GM19193 (cell line): ENCODE results near the gene FBXL20.

Experiments used
- POLR2A ChIP-seq: IDR thresholded peaks from 4 replicates; pipeline ENCODE4 v1.6.1; 2011; ENCODE audit not compliant: insufficient read depth, insufficient read length; ENCODE audit errors: extremely low read depth

Gene FBXL20

GRCh38 chr17:39402244-39402889 is 941 bp upstream of the FBXL20 start:
- no peak for TF ChIP-seq POLR2A

GRCh38 chr17:39400547-39401411 is 647 bp downstream of the FBXL20 start:
- no peak for TF ChIP-seq POLR2A

- TF ChIP-seq POLR2A = no peak
Observed at GRCh38 chr17:39399791-39400190, 1.6 kb downstream of the FBXL20 start.

- no peak for TF ChIP-seq POLR2A
Observed at GRCh38 chr17:39393736-39394135, 7.7 kb downstream of the FBXL20 start.

GRCh38 chr17:39391448-39391847 is 10.0 kb downstream of the FBXL20 start:
- no peak for TF ChIP-seq POLR2A

- no peak for TF ChIP-seq POLR2A
Observed at GRCh38 chr17:39385040-39385439, 16.4 kb downstream of the FBXL20 start.

GRCh38 chr17:39380144-39380543 is 21.3 kb downstream of the FBXL20 start:
- TF ChIP-seq POLR2A = no peak

- TF ChIP-seq POLR2A = no peak
Observed at GRCh38 chr17:39376434-39376833, 25.0 kb downstream of the FBXL20 start.

GRCh38 chr17:39365872-39366271 is 35.6 kb downstream of the FBXL20 start:
- no peak for TF ChIP-seq POLR2A

GRCh38 chr17:39365242-39365641 is 36.2 kb downstream of the FBXL20 start:
- no peak for TF ChIP-seq POLR2A

- TF ChIP-seq POLR2A = no peak
Observed at GRCh38 chr17:39364236-39365025, 37.0 kb downstream of the FBXL20 start.

GRCh38 chr17:39361064-39361463 is 40.4 kb downstream of the FBXL20 start:
- no peak for TF ChIP-seq POLR2A

GRCh38 chr17:39360537-39360936 is 40.9 kb downstream of the FBXL20 start:
- no peak for TF ChIP-seq POLR2A

GRCh38 chr17:39359994-39360393 is 41.4 kb downstream of the FBXL20 start:
- TF ChIP-seq POLR2A = no peak

- TF ChIP-seq POLR2A = no peak
Observed at GRCh38 chr17:39357986-39358385, 43.4 kb downstream of the FBXL20 start.
